Mucosa of gallbladder (tissue), 1 donor: ENCODE measurements around the gene LTF. TPM values are rescaled to one million over a fixed set of nuclear protein-coding genes. Genes with fewer than 3 reads are reported as not detected.
"Not testable (repeated sequence)": the region's sequence is repeated elsewhere in the genome, so short reads cannot be mapped to it uniquely, and the experiment has no call there.

ENCODE experiments used
- DNase-seq: peaks from one replicate; pipeline ENCODE4 v3.0.0-alpha.2; 2020; ENCODE audit warnings: low spot score
- total RNA-seq: library from RNA; stranded (reverse); gene quantifications from one replicate; pipeline ENCODE4 v1.2.1, GENCODE V29; 2021
- donor health status: DM: no; HTN: no; CAD: no.

The LTF gene
- 0.83 TPM for total RNA-seq

DNA sequence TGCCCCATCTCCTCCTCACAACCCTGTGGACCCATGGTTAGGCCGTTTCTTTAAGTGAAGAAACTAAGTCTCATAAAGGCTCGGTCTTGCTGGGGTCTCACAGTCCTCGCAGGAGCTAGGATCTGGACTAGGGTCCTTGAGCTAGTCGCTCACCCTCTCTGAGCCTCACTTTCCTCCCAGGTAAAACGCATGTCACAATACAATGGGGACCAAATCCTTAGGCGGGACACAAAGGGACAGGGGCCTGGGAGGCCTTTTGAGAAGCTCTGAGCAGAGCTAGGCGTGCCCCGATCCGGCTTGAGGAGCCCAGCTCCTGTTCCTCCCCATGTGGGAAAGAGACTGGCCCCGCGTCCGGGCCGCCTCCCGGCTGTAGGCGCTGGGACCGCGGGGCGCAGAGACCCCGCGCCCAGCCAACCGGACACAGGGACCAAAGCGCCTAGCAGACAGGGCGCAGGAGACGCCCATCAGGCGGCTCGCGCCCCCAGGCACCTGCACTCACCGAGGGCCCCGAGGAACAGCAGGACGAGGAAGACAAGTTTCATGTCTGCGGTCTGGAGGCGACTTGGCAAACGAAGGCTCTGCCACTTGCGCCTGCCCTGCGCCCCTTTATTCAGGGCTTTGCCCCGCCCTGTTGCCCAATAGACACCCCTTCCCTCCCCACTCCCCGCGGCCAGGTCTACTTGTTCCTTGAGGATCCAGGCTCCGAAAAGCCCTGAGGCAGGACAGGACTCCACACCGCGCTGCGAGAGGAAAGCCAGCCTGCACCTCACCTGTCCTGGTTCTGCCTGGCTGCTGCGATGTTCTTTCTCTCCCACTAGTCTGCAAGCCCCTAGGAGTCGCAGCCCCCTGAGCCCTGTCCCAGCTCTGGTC lies at the start of gene LTF:
TSS of gene LTF (minus strand) at position 580 of the 870 bp plus-strand sequence. CDS start at position 542, 38 bp downstream.
- no peak for DNase-seq

DNA sequence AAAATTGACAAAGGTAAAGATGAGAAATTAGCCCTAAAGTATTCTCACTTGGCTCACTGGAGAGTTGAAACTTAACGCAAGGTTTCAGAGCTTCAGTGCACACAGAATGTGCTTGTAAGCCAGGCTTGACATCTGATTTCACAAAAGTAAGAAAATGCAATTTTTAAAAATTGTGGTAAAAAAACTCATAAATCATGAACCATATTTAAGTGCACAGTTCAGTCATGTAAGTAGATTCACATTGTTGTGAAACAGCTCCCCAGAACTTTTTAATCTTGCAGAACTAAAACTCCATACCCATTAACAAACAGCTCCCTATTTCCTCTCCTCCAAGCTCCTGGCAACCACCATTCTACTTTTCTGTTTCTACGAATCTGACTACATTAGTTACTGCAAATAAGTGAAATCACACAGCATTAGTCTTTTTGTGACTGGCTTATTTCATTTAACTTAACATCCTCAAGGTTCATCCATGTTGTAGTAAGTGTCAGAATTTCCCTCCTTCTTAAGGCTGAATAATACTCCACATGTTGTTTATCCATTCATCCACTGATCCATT lies 47.6 kb upstream of the LTF start:
- DNase-seq = no peak

DNA sequence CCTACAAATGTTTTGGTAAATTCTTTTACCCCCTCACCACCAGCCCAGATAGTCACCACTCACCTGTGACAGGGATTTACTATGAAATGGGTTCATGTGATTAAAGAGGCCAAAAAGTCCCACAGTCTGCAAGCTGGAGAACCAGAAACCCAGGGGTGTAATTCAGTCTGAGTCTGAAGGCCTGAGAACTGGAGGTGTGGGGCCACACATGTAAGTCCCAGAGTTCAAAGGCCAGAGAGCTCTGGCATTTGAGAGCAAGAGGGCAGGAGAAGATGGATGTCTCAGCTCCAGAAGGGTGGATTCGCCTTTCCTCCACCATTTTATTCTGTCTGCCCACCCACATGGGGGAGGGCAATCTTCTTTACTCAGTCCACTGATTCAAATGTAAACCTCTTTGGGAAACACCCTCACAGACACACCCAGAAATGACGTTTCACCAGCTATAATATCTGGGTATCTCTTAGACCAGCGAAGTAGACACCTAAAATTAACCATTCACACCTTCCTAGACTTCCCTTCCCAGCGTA lies 45.0 kb upstream of the LTF start:
- DNase-seq = no peak

DNA sequence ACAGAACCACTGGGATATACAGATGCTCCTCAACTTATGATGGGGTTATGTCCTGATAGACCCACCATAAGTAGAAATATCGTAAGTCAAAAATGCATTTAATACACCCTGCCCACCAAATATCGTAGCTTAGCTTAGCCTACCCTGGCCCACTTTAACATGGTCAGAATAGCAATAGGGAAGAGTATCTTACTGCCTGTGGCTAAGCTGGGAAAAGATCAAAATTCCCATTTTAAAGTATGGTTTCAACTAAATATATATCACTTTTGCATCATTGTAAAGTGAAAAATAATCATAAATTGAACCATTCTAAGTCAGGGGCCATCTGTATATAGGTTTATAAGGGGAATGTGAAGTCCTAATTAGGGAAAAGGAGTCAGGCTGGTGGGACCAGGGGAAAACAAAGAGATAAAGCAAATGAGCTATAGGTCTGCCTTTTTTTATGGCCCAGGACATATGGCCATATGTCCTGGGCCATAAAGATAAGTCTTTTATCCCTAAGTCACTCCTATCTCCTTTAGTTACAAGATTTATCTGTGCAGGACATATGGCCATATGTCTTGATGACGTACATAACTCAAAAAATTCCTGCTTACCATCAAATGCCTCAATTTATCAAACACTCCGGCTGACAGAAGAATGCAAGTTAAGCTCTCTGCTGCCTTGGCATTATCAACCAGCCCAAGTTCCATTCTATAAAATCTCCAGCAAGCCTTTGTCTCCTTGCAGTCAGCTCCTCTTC lies 44.3 kb upstream of the LTF start:
- DNase-seq = no peak

DNA sequence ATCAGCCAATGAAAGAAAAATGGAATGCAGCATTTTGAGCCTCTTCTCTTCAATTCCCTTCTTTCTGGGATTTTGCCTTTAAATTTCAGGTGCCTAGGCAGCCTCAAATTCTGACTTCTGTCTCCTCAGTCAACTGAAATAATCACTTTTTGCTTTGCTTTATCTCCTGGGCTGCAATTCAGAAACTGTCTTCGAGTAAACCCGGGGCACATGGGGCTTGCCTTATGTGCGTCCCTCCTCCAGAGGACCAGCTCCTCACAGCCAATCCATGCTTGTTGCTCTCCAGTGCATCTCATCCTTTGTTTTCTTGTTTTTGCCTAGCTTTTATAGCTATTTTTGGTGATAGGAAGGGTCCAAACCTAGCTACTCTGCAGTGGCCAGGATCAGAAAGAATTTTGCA lies 41.8 kb upstream of the LTF start:
- DNase-seq = no peak

DNA sequence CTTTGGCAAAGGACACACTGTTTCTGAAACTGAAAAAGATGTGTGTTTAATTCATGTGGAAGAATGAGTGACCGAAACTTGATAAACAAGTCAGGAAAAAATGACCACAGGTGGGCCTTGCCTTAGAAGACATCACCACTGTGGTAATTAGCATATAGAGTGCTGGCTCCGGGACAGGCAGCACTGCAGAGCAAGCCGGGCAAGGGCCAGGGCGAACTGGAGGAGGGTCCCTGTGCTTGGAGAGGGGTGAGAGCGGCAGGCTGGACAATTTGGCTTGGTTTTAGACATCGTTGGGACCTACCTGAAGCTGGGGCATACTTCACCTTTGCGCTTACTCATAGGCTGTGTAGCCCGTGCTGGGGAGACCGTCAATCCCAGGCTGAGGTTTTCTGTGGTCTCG lies 41.2 kb upstream of the LTF start:
- DNase-seq = no peak

DNA sequence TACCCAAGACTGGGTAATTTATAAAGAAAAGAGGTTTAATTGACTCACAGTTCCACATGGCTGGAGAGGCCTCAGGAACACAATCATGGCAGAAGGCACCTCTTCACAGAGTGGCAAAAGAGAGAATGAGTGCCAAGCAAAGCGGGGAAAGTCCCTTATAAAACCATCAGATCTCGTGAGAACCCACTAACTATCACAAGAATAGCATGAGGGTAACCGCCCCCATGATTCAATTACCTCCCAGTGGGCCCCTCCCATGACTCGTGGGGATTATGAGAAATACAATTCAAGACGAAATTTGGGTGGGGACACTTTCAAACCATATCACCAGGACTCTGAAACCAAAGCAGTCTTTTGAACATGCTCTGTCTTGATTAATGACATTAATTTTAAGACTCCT lies 40.1 kb upstream of the LTF start:
- DNase-seq = no peak

DNA sequence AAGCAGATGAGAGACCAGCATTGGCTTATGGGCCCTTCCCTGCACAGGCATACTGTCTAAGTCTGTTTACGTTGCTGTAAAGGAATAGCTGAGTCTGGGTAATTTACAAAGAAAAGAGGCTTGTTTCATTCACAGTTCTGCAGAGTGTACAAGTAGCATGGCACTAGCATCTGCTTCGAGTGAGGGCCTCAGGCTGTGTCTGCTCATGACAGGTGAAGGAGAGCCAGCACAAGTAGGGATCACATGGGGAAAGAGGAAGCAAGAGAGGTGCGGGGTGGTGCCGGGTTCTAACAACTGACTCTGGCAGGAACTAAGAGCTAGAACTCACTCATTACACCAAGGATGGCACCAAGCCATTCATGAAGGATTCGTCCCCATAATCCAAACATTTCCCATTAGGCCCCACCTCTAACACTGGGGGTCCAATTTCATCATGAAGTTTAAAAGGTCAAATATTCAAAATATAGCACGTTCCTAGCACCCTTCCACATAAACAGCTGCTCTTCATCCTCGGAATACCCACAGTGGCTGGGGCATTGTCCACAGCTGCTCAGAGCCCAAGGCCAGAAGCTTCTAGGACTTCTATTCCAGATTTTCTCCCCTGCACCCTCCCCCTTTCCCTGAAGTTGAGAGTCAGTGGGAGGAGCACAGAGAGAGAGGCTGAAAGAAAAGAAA lies 38.6 kb upstream of the LTF start:
- no peak for DNase-seq

DNA sequence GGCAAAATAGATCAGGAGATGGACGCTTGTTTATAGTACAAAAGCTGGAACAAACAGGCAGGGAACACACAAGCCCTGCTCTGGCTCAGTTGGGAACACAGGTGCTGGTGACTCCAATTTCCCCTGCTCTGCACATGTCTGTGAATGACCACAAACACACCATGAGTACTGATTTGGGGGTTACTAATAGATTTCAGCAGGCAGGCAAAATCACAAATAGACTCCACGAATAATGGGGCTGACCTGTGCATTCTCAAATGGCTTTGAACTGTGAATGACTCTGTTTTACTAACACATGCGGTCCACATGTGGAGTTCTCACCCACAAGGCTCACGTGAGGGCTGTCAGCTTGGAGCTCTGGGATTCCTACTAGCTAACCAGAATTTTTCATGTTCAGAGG lies 37.0 kb upstream of the LTF start:
- no peak for DNase-seq

DNA sequence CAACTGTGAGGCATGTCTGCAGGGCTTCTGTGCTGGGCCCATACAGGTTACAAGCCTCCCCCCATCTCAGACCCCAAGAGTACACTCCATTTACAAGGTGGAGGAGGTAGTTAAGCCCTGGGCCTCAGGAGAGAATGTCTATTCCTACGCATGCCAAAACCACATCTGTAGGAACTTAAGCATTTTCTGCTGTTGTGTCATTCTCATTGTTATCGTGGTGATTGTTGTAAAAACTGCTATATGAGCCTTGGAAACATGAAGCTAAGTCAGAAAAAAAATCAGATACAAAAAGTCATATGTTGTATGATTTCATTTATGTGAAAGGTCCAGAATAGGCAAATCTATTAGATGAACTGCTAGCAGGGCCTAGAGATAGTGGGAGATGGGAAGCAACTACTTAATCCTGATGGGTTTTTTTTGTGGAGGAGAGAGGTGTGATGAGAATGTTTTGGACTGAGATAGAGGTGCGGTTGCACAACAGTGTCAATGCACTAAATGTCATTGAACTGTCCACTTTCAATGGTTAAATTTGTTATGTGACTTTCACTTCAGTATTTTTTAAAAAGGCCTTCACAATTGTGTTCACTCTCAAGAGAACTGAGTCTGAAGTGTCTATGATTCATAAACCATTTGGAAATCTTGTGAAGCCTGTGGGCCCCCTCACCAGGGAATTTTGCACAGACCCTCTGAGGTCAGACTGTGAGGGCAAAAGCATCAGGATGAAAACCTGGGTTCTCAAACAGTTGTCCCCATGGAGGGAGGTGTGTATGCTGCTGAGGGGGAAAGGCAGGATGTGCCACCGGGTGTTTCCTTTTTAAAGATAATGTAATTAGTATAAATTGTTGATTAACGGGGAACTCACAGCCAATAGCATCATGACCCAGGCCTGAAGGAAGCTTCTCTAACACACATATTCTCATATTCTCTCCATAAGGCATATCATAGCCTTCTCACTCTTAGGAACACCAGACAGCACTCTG lies 36.2 kb upstream of the LTF start:
- DNase-seq = no peak

DNA sequence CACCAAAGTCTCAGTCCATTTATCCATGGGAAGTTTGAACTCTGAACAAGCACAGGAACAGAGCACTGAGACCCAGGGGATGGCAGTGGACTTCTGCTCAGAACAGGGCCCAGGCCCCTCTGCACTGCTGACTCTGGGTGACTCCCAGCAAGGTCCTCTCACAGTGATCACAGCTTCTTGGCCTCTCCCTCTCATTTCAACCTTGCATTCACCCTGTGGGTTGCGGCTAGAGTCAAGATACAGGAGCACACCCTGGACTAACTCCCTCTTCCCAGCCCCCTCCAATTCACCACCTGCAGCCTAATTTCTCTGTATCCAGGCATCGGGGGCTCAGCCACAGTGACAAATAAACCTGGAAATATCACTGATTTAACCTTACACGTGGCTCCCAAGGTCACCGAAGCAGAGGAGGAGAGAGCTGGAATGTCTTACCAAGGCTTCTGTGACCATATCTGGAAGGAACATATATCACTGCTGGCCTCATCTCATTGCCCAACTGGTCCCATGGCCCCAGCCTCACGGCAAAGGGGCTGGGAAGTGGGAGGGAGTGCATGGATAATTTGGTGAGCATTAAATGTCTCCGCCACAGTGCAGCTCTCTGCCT lies 34.3 kb upstream of the LTF start:
- no peak for DNase-seq

DNA sequence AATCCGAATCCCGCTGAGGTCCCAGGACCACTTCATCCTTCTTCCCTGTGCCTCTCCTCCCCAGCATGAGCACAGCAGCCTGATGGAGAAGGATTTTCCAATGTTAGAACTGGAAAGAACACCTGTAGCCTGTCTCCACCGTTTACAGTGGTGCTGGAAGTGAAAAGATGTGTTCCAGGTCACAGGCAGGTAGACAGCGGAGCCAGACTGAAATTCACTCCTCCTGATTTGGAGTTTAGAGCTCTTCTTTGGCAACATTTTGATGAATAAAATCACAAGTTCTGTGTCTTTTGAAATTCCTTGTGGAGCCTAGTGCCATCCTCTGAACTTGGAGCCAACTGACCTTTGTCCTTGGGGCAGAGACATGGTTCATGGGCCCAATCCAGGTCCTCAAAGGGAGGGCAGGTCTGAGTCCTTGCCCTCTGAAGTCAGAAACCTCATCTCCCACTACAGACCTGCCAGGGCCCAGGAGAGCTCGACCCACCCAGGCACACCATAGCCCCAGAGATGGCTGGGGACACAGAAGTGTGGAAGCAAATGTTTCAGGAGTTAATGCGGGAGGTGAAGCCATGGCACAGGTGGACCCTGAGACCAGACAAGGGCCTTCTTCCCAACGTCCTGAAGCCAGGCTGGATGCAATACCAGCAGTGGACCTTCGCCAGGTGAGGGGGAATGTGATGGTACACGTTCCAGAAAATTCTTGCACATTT lies 33.0 kb upstream of the LTF start, which contains the start of gene RTP3:
TSS of gene RTP3 (plus strand) at position 421 of the 710 bp plus-strand sequence. CDS start at position 508, 87 bp downstream.
- DNase-seq = no peak

DNA sequence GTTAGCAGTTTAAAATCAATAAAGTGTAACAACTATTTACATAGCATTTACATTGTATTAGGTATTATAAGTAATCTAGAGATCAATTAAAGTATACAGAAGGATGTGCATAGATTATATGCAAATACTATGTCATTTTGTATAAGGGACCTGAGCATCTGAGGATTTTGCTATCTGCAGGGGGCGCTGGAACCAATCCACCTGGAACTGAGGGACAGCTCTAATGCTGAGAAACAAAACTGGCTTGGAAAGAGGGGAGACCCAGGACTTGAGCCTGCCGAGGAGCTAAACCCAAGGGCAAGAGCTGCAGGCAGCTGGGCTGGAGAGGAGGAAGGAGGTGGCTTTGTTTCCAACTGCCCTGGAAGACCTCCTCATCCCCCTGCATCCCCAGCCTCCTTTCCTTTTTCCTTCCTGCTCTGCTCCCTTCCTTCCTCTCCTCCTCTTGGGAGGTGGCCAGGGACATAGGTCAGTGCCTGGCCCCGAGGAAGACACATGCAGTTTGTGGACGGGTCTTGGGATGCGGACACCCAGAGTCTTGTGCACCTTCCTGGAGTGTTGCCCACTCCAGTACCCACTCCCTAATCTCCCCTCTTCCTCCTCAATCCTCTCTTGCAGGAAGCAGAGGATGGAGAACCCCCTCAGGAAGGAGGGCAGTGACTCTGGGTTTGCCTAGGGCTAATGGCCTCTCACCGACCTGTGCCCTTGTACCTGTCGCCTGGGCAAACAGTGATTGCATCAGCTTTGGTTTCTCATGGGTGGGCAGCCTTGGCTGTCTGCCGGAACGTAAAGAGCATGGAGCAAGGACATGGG lies 32.2 kb upstream of the LTF start:
- no peak for DNase-seq

DNA sequence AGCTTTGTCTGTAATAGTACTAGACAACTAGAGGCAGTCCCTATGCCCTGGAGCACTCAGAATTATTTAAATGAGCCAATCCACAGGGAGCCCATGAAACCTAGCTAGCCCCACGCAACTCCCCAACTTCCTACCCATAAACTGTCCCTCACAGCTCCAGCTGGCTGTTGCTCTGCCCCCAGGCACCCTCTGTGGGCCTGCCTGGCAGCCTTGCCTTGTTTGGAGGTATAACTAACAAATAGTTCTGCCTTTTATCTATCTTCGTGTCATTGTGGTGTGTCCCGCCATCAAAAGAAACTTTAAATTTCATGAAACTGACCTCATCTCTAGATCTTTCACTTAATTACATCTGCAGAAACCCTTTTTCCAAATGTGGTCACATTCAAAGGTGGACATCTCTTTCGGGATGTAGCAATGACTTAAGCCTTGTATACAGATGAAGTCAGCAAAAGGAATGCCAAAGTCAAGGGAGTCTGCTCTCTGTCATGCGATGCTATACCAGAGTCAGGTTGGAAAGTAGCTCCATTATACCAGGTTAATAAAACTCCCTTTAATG lies 31.3 kb upstream of the LTF start:
- no peak for DNase-seq

DNA sequence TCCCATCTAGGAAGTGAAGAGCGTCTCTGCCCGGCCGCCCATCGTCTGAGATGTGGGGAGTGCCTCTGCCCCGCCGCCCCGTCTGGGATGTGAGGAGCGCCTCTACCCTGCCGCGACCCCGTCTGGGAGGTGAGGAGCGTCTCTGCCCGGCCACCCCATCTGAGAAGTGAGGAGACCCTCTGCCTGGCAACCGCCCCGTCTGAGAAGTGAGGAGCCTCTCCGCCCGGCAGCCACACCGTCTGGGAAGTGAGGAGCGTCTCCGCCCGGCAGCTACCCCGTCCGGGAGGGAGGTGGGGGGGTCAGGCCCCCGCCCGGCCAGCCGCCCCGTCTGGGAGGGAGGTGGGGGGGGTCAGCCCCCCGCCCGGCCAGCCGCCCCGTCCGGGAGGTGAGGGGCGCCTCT lies 29.8 kb upstream of the LTF start:
- DNase-seq = not testable (repeated sequence)

DNA sequence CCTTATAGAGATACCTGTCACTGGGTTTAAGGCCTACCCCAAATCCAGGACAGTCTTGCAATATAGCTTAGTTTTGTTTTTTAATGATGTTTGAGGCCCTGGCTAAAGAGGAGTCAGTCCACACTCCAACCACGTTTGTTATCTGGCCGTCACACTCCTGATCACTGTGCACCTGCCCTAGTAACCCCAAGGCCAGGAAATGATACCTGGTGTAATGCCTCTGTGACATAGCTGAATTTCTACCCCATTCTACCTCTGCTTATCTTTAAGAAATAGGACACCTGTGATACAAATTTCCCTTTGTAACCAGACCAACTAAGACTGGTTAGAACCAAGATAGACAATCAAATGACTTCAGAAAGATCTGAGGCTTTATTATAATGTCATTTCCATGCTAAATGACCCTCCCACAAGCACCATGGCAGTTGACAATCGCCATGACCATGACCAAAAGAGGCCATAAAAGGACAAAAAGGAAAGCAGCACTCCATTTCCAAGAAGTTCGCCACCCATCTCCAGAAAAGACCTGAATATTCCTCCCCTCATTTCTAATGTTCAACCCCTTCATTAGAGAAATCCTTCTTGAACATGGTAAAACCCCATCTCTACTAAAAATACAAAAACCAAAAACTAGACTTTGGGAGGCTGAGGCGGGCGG lies 28.3 kb upstream of the LTF start:
- DNase-seq = no peak
